ENCODE data around the gene P2RY14.
A peak's percentile ranks its signal among the peaks of the same experiment; 100 is the strongest.

The P2RY14 gene

GRCh38 chr3:151210676-151211381, 67.5 kb downstream of the P2RY14 start:
- DNase-seq, result no peak

- DNase-seq, result no peak
These were observed 68.7 kb downstream of the P2RY14 start for GRCh38 chr3:151209654-151210053.

DNA sequence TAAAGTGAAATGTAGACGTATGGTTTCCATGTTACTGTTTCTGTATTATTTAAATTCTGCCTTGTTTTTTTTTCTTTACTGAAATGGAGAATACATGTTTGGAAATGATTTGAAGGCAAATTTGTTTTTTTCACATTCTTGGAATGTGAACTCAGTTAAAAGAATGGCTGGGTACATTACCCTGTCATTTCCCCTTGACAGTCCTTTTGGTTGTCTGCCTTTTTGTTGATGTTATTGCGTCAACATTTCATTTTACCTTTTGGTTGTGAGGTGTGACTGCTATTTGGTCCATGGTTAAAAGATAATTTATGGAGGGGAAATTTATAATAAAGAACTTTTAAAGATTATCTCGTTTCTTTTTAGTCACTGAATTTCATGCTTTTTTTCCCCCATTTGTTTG, 72.1 kb downstream of the P2RY14 start:
- DNase-seq, result no peak

DNA sequence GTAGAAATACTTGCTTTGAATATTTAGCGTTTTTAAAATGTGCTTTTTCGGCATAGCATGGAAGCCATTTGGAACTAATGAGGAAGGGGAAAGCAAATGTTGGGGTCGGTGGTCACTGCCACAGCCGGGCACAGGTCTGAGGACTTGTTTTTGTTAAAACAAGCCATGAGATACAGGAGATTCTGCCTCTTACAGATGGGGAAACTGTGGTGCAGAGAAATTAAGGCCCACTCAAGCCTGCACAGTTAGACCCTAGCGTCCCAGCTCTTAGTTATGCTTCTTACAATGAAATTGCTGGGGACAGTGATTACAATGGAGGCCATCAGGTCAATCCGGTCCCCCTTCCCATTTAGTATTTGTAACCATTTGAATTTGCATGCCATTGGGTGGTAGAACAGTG, 72.9 kb downstream of the P2RY14 start:
- no peak for DNase-seq

DNA sequence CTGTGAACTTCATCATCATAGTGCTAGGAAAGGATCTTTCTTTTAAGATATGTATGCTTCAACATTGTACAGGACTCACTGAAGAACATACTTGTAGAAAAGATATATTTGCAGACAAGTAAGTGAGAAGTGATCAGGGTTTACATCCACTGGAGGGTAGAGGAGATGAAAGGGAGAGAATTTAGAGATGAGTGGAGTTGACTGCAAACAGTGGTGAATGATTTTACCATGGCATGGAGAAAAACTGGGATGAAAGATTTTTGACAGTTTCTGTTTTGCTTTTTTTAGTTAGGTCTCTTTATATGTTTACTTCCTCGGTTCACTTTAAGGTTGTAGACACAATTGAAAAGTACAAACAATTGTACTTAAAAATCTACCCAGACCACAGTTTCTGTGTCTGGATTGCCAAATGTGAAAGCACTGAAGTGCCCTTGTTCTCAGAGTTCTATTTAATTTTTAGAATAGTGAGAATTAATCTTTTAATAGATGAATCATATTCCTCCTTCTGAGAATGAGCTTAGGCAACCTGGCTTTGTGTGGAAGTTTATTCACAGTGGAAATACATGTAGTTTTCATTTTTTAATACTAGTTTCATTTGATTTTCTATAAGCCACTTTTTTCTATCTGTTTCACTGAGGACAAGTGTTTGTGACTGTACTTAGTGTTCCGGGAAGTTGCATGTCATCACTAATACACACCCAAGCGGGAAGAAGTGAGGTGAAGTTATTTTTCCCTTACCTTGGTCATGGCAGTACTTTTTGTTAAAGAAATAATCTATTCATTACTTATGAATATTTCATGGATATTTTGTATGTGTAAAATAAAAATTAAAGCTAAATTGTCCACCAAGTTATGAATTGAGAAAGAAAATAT, 73.6 kb downstream of the P2RY14 start:
- no peak for DNase-seq

GRCh38 chr3:151203051-151203420, 75.3 kb downstream of the P2RY14 start, which contains the start of gene GPR171:
Gene GPR171, minus strand, starts transcription at chr3:151203216. Its CDS starts 3,830 bp downstream, at chr3:151199386.
- DNase-seq, result peak; percentile 59

DNA sequence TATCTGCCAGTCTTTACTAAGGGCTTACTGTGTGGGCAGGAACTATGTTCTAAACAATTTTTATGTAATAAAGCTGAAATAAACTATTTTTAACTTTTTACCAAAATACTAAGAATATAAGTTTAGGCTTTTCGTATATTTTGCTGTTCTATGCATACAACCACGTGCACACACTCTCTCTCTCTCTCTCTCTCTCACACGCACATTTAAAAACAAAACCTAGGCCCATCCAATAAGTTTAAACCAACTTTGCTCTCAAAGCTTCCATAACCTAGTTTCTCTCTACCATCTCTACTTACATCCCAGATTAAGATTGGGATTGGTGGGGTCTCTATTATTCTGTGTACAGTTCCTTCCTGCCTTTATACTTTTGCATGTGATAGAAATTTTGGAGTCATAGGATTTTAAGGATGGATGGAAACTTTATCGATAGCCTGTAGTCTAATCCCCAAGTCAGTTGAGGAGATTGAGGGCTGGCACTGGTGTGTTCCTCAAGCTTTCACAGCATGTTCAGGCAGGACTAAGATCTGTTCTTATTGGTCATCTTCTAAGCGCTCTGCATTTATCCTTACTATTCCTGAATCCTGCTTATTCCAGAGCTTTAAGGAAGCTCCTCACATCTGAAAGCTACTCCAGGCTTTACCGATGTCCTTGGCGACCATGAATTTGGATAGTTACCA, 77.2 kb downstream of the P2RY14 start:
- DNase-seq, result no peak

GRCh38 chr3:151200586-151200985, 77.8 kb downstream of the P2RY14 start:
- DNase-seq, result no peak

GRCh38 chr3:151199554-151200438, 78.5 kb downstream of the P2RY14 start:
- no peak for DNase-seq

GRCh38 chr3:151198849-151199248, 79.5 kb downstream of the P2RY14 start:
- DNase-seq, result no peak

DNA sequence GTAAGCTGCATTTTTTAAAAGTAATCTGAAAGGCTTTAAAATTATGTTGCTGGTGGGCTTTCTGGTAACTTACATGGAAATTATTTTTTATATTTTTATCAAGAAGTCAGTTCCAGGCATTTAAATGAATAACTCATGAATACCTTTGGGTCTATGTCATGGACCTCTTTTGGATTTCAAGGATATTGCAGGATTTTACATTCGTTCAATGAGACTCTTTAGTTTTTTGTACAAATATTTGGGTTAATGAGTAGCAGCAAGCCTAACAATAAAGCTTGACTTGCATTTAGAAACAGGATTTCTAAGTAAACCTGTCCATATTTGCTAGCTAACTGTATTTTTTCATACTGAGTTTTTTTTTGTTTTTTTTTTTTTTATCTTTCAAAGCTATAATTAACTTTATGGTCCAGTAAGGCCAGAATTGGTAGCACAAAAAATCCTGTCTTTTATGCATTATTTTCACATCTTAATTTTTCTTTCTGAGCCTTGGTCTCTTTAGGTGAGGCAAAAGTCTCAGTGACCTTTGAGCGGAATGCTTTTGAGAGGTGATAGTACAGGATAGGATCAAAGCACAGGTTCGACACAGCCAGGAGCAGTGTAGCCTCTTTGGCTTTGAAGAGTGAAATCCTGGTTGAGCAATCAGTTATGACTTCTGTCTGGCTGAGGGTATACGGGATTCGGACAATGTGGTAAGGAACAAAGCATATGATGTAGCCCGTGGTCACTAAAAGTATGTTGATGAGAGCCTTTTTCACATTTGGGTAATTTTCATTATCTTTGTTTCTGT, 80.2 kb downstream of the P2RY14 start:
- no peak for DNase-seq

- DNase-seq, result no peak
These were observed 81.1 kb downstream of the P2RY14 start for GRCh38 chr3:151197228-151197627.

GRCh38 chr3:151196434-151196833, 81.9 kb downstream of the P2RY14 start:
- DNase-seq, result no peak

- no peak for DNase-seq
These were observed 82.5 kb downstream of the P2RY14 start for GRCh38 chr3:151195826-151196225.

DNA sequence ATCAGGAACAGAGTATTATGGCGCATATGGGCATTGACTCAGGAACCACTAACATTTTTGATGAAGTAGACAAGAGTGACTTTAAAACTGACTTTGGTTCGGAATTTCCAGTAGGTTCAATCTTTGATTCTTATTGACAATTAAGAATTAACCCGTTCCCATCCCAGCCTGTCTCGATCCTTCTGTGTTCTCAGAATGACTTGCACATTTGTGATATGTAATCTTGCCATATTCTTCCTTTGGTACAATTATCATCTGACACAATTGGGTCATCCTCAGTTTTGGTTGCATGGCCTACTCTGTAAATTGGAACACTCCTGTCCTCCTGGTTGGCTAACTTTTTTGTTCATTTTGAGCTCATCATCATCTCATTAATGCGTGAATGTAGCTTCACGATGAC, 85.8 kb downstream of the P2RY14 start:
- no peak for DNase-seq

- no peak for DNase-seq
These were observed 87.2 kb downstream of the P2RY14 start for GRCh38 chr3:151191095-151191494.

GRCh38 chr3:151183265-151183671, 95.1 kb downstream of the P2RY14 start:
- DNase-seq, result no peak

GRCh38 chr3:151182349-151183079, 95.8 kb downstream of the P2RY14 start:
- no peak for DNase-seq

DNA sequence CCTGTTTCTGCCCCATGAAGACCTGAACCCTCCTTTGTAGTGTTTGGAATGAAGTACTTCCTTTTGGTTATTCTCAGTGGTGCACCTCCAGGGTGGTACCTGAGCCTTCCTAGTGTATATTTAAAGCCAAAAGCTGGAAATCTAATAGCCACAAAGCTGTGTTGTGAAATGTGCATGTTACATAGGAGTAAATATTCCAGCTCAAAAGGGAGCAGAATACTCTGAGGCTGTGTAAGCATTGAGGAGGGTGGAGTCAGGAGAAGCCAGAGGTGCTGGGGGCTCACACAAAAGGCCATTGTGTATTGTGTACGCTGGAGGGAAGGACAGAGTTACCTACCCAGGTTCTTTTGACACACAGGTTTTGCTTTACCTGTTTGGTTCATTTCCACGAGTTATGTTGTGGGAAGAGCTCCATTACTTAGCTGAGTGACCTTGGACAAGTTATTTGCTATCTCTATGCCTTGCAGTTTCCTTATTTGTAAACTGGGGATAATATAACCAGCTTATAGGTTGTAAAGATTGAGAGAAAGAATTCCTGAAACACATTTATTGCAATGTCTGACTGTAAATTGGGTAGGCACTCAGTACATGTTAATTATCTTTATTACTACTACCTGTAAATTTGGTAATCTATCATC, 100.0 kb downstream of the P2RY14 start:
- DNase-seq, result no peak

GRCh38 chr3:151175952-151176351, 102.4 kb downstream of the P2RY14 start:
- DNase-seq, result no peak

- DNase-seq, result no peak
These were observed 104.0 kb downstream of the P2RY14 start for GRCh38 chr3:151174351-151174750.

Data from stimulated activated naive CD4-positive, alpha-beta T cell treated with Interleukin-2 at 50 U/mL for 16 hours (primary cell).